OCI-LY7 (cell line): ENCODE results near the gene USP32. TPM values are rescaled to one million over a fixed set of nuclear protein-coding genes. Genes with fewer than 3 reads are reported as not detected.

Experiments
- BruUV-seq: library from RNA; stranded (reverse); fragments of 400-500 nt; replicated peaks from 2 replicates; lab custom pipeline; 2021; lab: Mats Ljungman, UMichigan
- CTCF ChIA-PET: fragments of 300-600 bp; sonication (Branson Sonifier 250); formaldehyde crosslinking; loops from one replicate; lab custom pipeline; 2022; ENCODE audit warnings: antibody characterized with exemption; ENCODE audit not compliant: unreplicated experiment; lab: Charles Lee
- POLR2A ChIA-PET: fragments of 300-600 bp; sonication (Branson Sonifier 250); formaldehyde crosslinking; loops from one replicate; lab custom pipeline; 2022; ENCODE audit warnings: antibody characterized with exemption; lab: Charles Lee
- DNase-seq: peaks from one replicate; pipeline ENCODE4 v3.0.0-alpha.2; 2015; ENCODE audit warnings: low spot score
- H2AFZ ChIP-seq: fragments of 200-600 bp; sonication (generic), shearing (Covaris generic); 2 replicates; pipeline ENCODE4 v1.6.1; 2014; ENCODE audit warnings: mild to moderate bottlenecking, antibody characterized with exemption, low read length, moderate library complexity
- H3K27ac ChIP-seq: fragments of 200-600 bp; sonication (generic); 2 replicates; pipeline ENCODE4 v1.5.1; 2014; ENCODE audit warnings: mixed run types, low read depth, mild to moderate bottlenecking, moderate library complexity, low read length, inconsistent platforms; ENCODE audit not compliant: poor library complexity, severe bottlenecking
- H3K36me3 ChIP-seq: fragments of 200-600 bp; sonication (generic); 2 replicates; pipeline ENCODE4 v1.6.1; 2014; ENCODE audit warnings: mild to moderate bottlenecking, antibody characterized with exemption, low read length, moderate library complexity, mixed read lengths; ENCODE audit not compliant: insufficient read depth
- H3K4me1 ChIP-seq: fragments of 200-600 bp; sonication (generic); 2 replicates; pipeline ENCODE4 v1.5.1; 2014; ENCODE audit warnings: mild to moderate bottlenecking, low read length; ENCODE audit not compliant: insufficient read depth, poor library complexity, severe bottlenecking
- H3K4me2 ChIP-seq: fragments of 200-600 bp; sonication (generic); 2 replicates; pipeline ENCODE4 v1.6.1; 2014; ENCODE audit warnings: mild to moderate bottlenecking, low read length
- H3K4me3 ChIP-seq: fragments of 200-600 bp; sonication (generic); 2 replicates; pipeline ENCODE4 v1.5.1; 2014; ENCODE audit warnings: mild to moderate bottlenecking, low read depth, low read length; ENCODE audit not compliant: poor library complexity, severe bottlenecking
- H3K79me2 ChIP-seq: fragments of 200-600 bp; sonication (generic); 2 replicates; pipeline ENCODE4 v1.6.1; 2016; ENCODE audit warnings: low read depth, mild to moderate bottlenecking, low read length, moderate library complexity, mixed read lengths; ENCODE audit not compliant: insufficient read depth
- H3K9me2 ChIP-seq: fragments of 200-600 bp; sonication (generic); 2 replicates; pipeline ENCODE4 v1.6.1; 2016; ENCODE audit warnings: mild to moderate bottlenecking, low read length, mixed read lengths; ENCODE audit not compliant: insufficient read depth
- H3K9me3 ChIP-seq: fragments of 200-600 bp; sonication (generic); 2 replicates; pipeline ENCODE4 v1.6.1; 2014; ENCODE audit warnings: mild to moderate bottlenecking, mixed run types, low read length, mixed read lengths
- H4K20me1 ChIP-seq: fragments of 200-600 bp; sonication (generic); 2 replicates; pipeline ENCODE4 v1.6.1; 2014; ENCODE audit warnings: mild to moderate bottlenecking, antibody characterized with exemption, low read length, moderate library complexity, mixed read lengths; ENCODE audit not compliant: insufficient read depth
- EZH2phosphoT487 ChIP-seq: fragments of 200-600 bp; sonication (generic); IDR thresholded peaks from 2 replicates; pipeline ENCODE4 v1.6.1; 2018; ENCODE audit warnings: low read depth, borderline replicate concordance, mild to moderate bottlenecking, mixed run types, antibody characterized with exemption, low read length, moderate library complexity, mixed read lengths
- intact Hi-C: fragments of 100-400 bp; cut with micrococcal nuclease; formaldehyde crosslinking; loops from one replicate; pipeline ENCODE4 v1.10.0; 2022; ENCODE audit not compliant: unreplicated experiment
- total RNA-seq, 2 experiments: library from RNA; depleted of rRNA in 1 of 2; stranded (reverse); fragments of >200 nt in 1 of 2; shearing (Covaris generic) in 1 of 2; gene quantifications; 2 replicates each; pipeline ENCODE4 v1.2.3, GENCODE V29; 2014 to 2022
- TF ChIP-seq, protein P1 (sequence below): fragments of 200-600 bp; sonication (generic); conservative IDR thresholded peaks from 2 replicates; pipeline ENCODE4 v1.5.1; 2014; ENCODE audit warnings: mild to moderate bottlenecking, antibody characterized with exemption, low read length, moderate library complexity, mixed read lengths

The USP32 gene
- total RNA-seq, 2 experiments from 2014 or later: 16.9 to 28.0 TPM

DNA sequence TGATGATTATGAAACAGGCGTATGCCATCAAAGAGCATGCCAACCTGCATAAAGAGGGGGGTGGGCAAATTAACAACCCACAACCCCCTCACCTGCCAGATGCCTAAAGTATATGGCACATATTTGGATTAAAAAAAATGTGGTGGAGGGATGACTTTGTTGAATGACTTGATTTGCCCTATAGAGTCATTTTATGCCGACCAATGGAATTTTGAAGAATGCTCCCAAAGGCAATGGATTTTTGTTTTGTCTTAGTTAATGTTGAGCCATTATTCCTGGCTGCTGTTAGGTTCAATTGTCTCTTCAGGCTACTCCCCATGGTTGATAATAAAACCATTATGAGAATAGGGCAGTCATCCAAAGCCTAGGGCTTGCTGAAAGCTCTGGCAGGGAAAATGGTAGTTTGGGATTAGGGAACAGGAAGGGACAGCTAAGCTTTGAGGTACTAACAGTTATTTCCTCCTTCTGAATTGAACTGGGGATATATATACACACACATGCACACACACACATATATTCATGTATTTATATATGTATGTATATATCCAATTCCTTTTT is 24.5 kb upstream of the USP32 start:
- H3K9me3 ChIP-seq: no peaks in the 10 kb centered on the region
- H2AFZ ChIP-seq: no peak overlapping the region
- H3K36me3 ChIP-seq: no peaks in the 10 kb centered on the region
- H3K4me2 ChIP-seq: no peak overlapping the region
- no TSS peak for BruUV-seq
- H3K27ac ChIP-seq: no peak overlapping the region
- POLR2A ChIA-PET: interaction anchor here (0.7 kb wide), 1 partner anchor 12 kb away, joined by 3 read pairs; no protein-coding TSS in a partner anchor
- intact Hi-C loops: no loop called here
- CTCF ChIA-PET: no interaction called here
- no peaks in the 10 kb centered on the region for H3K9me2 ChIP-seq
- no peak overlapping the region for H3K4me3 ChIP-seq
- no peak for DNase-seq
- H3K79me2 ChIP-seq: no peaks in the 10 kb centered on the region
- H4K20me1 ChIP-seq: no peaks in the 10 kb centered on the region
- H3K4me1 ChIP-seq: no peaks in the 10 kb centered on the region
- TF ChIP-seq EZH2phosphoT487: no peak
- TF ChIP-seq, protein P1, sequence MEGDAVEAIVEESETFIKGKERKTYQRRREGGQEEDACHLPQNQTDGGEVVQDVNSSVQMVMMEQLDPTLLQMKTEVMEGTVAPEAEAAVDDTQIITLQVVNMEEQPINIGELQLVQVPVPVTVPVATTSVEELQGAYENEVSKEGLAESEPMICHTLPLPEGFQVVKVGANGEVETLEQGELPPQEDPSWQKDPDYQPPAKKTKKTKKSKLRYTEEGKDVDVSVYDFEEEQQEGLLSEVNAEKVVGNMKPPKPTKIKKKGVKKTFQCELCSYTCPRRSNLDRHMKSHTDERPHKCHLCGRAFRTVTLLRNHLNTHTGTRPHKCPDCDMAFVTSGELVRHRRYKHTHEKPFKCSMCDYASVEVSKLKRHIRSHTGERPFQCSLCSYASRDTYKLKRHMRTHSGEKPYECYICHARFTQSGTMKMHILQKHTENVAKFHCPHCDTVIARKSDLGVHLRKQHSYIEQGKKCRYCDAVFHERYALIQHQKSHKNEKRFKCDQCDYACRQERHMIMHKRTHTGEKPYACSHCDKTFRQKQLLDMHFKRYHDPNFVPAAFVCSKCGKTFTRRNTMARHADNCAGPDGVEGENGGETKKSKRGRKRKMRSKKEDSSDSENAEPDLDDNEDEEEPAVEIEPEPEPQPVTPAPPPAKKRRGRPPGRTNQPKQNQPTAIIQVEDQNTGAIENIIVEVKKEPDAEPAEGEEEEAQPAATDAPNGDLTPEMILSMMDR: no peak

DNA sequence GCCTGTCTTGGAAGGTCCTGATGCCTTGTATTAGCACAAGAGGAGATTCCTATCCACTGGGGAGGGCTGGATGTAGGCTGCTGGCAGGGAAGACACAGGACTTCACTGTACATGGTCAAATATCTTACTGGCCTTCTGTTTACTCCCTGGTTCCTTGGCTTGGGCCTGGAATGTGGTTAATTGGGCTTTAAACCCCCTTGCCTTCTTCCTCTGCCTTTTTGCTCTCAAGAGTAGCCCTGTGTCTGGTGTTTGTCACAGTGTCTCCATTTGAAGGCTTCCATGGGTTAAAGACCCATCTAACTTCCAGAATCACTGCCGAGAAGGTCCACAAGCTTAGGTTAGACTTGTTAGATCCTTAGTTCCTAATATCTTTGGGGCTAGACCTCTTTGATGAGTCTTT is 23.2 kb upstream of the USP32 start:
- intact Hi-C loops: no loop called here
- H3K9me2 ChIP-seq: no peaks in the 10 kb centered on the region
- no peak overlapping the region for H3K4me2 ChIP-seq
- no TSS peak for BruUV-seq
- ChIA-PET POLR2A (no interaction called here), CTCF (no interaction called here)
- H3K36me3 ChIP-seq: no peaks in the 10 kb centered on the region
- H3K4me1 ChIP-seq: no peaks in the 10 kb centered on the region
- 0 out of 2 replicates have a peak, but pooled peaks cover under 1% of the 10 kb centered on the region for H3K9me3 ChIP-seq
- H3K27ac ChIP-seq: no peak overlapping the region
- TF ChIP-seq, protein P1: no peak
- TF ChIP-seq EZH2phosphoT487: no peak
- no peak overlapping the region for H2AFZ ChIP-seq
- no peak for DNase-seq
- H4K20me1 ChIP-seq: no peaks in the 10 kb centered on the region
- no peaks in the 10 kb centered on the region for H3K79me2 ChIP-seq
- no peak overlapping the region for H3K4me3 ChIP-seq

DNA sequence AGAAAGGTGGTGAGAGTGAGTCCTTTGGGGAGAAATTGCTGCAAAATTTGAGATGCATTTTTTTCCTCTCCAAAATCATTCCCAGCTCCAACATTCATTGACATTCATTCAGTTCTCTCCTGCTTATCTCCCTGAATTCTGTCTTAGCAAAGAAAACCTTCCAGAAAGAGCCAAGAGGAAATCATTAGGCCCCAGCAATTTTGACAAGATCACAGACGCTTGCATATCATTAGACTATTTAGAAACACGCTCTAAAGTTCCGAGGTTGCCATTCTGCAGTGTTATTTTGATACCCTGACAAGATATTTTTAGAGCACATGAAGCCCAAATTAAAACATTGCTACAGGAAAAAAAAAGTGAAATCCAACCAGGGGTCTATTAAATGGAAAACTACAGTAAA is 20.8 kb upstream of the USP32 start:
- no peak for TF ChIP-seq EZH2phosphoT487
- TF ChIP-seq, protein P1: no peak
- POLR2A ChIA-PET: no interaction called here
- H3K79me2 ChIP-seq: no peaks in the 10 kb centered on the region

More for the DNA sequence above, 20.8 kb upstream of the USP32 start:
- Histone ChIP-seq H3K9me3 (0 out of 2 replicates have a peak, but pooled peaks cover 7% of the 10 kb centered on the region), H3K36me3 (no peaks in the 10 kb centered on the region), H3K9me2 (no peaks in the 10 kb centered on the region), H4K20me1 (no peaks in the 10 kb centered on the region), H3K27ac (no peak overlapping the region), H3K4me3 (no peak overlapping the region), H2AFZ (no peak overlapping the region), H3K4me1 (no peaks in the 10 kb centered on the region), H3K4me2 (no peak overlapping the region)
- CTCF ChIA-PET: no interaction called here
- intact Hi-C loops: no loop called here
- no TSS peak for BruUV-seq
- no peak for DNase-seq
